Osteoblast (primary cell): ENCODE measurements around the gene EFHD2. TPM values are rescaled to one million over a fixed set of nuclear protein-coding genes. Genes with fewer than 3 reads are reported as not detected.
A peak's percentile ranks its signal among the peaks of the same experiment; 100 is the strongest.

Source experiments
- DNase-seq: peaks from one replicate; pipeline ENCODE4 v3.0.0; 2011; ENCODE audit warnings: low spot score, mixed read lengths; ENCODE audit not compliant: insufficient read length; ENCODE audit errors: missing footprints
- H2AFZ ChIP-seq: 2 replicates; pipeline ENCODE4 v1.6.0; 2011; ENCODE audit warnings: mild to moderate bottlenecking, low read length
- H3K27ac ChIP-seq: 2 replicates; pipeline ENCODE4 v1.5.1; 2011; ENCODE audit warnings: mild to moderate bottlenecking, low read depth, low read length, moderate library complexity
- H3K27me3 ChIP-seq: 2 replicates; pipeline ENCODE4 v1.6.0; 2012; ENCODE audit warnings: mild to moderate bottlenecking, control low read depth, inconsistent platforms, low read length, moderate library complexity; ENCODE audit not compliant: insufficient read depth
- H3K36me3 ChIP-seq: 2 replicates; pipeline ENCODE4 v1.5.1; 2011; ENCODE audit warnings: mild to moderate bottlenecking, low read length, control low read depth, moderate library complexity; ENCODE audit not compliant: insufficient read depth
- H3K4me1 ChIP-seq: 2 replicates; pipeline ENCODE4 v1.5.1; 2011; ENCODE audit warnings: mild to moderate bottlenecking, low read length, control low read depth, moderate library complexity; ENCODE audit not compliant: insufficient read depth
- H3K4me2 ChIP-seq: 2 replicates; pipeline ENCODE4 v1.6.0; 2011; ENCODE audit warnings: mild to moderate bottlenecking, low read length; ENCODE audit not compliant: insufficient read depth
- H3K4me3 ChIP-seq: fragments of 200-600 bp; sonication (generic); 3 replicates; pipeline ENCODE4 v1.5.1; 2012; ENCODE audit warnings: mild to moderate bottlenecking, low read length, inconsistent platforms; ENCODE audit not compliant: insufficient read depth
- H3K79me2 ChIP-seq: 2 replicates; pipeline ENCODE4 v1.6.0; 2012; ENCODE audit warnings: mild to moderate bottlenecking, low read length, control low read depth, inconsistent platforms; ENCODE audit not compliant: insufficient read depth
- H3K9me3 ChIP-seq: 2 replicates; pipeline ENCODE4 v1.5.1; 2011; ENCODE audit warnings: low read depth, low read length, control low read depth
- H4K20me1 ChIP-seq: 2 replicates; pipeline ENCODE4 v1.6.0; 2012; ENCODE audit warnings: mild to moderate bottlenecking, low read length, control low read depth; ENCODE audit not compliant: insufficient read depth
- total RNA-seq: library from RNA; depleted of rRNA; stranded (reverse); fragments of >200 nt; gene quantifications from 2 replicates; pipeline ENCODE4 v1.2.3, GENCODE V29; 2012
- TF ChIP-seq, protein P1 (sequence below): IDR thresholded peaks from 2 replicates; pipeline ENCODE4 v1.5.1; 2011; ENCODE audit warnings: mild to moderate bottlenecking, low read depth, low read length, moderate library complexity; ENCODE audit errors: extremely low read depth

Gene EFHD2
- total RNA-seq, 1 donor = 35.8 TPM

DNA sequence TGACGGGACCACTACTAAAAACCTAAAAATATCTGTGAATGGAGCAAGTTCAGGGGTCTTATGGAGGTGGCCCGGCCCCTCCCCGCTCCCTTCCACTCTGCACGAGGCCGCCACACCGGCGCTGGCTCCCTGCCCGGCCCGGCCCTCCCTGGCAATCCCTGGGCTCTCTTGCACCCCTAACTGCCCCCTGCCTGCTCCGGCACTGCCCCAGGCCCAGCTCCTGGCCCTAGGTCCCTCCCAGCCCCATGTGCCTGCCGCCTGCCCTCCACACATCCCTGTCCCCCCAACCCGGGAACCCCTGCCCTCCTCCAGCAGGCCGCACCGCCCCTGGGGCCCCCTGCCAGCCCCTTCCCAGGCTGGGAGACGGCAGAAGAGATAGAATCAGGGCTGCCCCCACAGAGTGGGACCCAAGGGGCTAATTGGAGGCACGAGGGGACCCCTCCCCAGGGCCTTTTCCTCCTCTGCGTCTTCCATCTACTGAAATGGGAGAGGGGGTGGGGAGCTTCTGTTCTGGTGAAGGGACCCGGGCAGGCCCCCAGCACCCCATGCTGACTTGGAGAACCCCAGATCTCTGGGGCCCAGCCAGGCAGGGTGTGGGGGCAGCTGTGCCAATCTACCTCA lies 19.2 kb downstream of the EFHD2 start:
- Histone ChIP-seq H3K27ac (peak overlapping the region; percentile 81), H3K9me3 (no peaks in the 10 kb centered on the region), H3K27me3 (no peaks in the 10 kb centered on the region), H3K4me3 (no peak overlapping the region), H2AFZ (no peak overlapping the region), H3K4me1 (peaks cover 24% of the 10 kb centered on the region), H3K36me3 (peaks cover 21% of the 10 kb centered on the region), H3K79me2 (peaks cover 21% of the 10 kb centered on the region), H4K20me1 (peaks cover 17% of the 10 kb centered on the region), H3K4me2 (no peak overlapping the region)
- TF ChIP-seq, protein P1, sequence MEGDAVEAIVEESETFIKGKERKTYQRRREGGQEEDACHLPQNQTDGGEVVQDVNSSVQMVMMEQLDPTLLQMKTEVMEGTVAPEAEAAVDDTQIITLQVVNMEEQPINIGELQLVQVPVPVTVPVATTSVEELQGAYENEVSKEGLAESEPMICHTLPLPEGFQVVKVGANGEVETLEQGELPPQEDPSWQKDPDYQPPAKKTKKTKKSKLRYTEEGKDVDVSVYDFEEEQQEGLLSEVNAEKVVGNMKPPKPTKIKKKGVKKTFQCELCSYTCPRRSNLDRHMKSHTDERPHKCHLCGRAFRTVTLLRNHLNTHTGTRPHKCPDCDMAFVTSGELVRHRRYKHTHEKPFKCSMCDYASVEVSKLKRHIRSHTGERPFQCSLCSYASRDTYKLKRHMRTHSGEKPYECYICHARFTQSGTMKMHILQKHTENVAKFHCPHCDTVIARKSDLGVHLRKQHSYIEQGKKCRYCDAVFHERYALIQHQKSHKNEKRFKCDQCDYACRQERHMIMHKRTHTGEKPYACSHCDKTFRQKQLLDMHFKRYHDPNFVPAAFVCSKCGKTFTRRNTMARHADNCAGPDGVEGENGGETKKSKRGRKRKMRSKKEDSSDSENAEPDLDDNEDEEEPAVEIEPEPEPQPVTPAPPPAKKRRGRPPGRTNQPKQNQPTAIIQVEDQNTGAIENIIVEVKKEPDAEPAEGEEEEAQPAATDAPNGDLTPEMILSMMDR = no peak
- DNase-seq = peak; percentile 51

DNA sequence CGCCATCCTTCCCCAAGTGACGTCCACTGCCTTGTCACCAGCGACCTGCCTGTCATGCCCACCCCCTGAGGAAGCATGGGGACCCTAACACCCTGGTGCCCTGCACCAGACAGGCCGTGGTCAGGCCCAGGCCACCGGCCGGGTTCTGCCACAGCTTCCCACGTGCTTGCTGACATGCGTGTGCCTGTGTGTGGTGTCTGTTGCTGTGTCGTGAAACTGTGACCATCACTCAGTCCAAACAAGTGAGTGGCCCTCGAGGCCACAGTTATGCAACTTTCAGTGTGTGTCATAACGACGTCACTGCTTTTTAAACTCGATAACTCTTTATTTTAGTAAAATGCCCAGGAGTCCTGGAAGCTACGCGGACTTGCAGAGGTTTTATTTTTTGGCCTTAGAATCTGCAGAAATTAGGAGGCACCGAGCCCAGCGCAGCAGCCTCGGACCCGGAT lies 20.0 kb downstream of the EFHD2 start:
- H3K36me3 ChIP-seq = peaks cover 21% of the 10 kb centered on the region
- H3K79me2 ChIP-seq = peaks cover 13% of the 10 kb centered on the region
- no peak overlapping the region for H3K4me2 ChIP-seq
- no peaks in the 10 kb centered on the region for H3K27me3 ChIP-seq
- no peaks in the 10 kb centered on the region for H3K9me3 ChIP-seq
- TF ChIP-seq, protein P1 = no peak
- peaks cover 24% of the 10 kb centered on the region for H3K4me1 ChIP-seq
- peaks cover 9% of the 10 kb centered on the region for H4K20me1 ChIP-seq
- peak; percentile 92 for DNase-seq
- H2AFZ ChIP-seq = no peak overlapping the region
- peak overlapping the region; percentile 81 for H3K27ac ChIP-seq
- no peak overlapping the region for H3K4me3 ChIP-seq

DNA sequence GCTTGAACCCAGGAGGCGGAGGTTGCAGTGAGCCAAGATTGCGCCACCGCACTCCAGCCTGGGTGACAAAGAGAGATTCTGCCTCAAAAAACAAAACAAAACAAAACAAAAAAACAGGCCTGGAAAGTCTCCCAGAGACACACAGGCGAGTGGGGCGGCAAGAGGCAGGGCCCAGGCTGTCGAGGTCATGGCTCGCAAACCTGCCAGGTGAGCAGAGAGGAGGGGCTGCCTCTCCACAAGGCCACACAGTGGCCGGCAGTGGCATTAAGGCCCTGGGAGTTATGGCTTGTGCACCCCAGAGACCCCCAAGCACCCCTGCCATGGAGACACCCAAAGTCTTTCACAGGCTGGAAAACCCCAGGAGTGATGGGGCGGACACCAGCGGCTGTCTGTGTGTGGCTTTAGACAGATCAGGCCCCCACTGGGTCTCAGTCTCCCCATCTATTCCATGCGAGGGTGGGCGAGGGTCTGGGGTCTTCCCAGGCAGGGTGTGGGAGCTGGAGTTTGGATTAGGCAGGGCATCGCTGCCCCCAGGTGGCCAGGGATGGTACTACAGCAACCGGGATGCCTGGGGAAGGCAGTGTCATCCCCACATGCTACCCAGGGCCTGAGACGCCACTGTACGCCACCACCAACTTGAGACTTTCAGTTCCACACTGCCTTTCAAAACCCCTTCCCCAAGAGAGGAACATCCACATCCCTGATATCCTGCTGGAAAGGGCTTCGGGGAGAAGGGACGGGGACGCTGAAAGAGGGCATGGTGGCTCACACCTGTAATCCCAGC lies 21.3 kb downstream of the EFHD2 start:
- Histone ChIP-seq H2AFZ (no peak overlapping the region), H3K27ac (peak overlapping the region; percentile 60), H4K20me1 (peaks cover 3% of the 10 kb centered on the region), H3K79me2 (peaks cover 4% of the 10 kb centered on the region), H3K9me3 (no peaks in the 10 kb centered on the region), H3K4me2 (no peak overlapping the region), H3K27me3 (no peaks in the 10 kb centered on the region), H3K36me3 (peaks cover 21% of the 10 kb centered on the region), H3K4me3 (no peak overlapping the region), H3K4me1 (peaks cover 24% of the 10 kb centered on the region)
- TF ChIP-seq, protein P1 = peak; percentile 90
- DNase-seq = peak; percentile 97

DNA sequence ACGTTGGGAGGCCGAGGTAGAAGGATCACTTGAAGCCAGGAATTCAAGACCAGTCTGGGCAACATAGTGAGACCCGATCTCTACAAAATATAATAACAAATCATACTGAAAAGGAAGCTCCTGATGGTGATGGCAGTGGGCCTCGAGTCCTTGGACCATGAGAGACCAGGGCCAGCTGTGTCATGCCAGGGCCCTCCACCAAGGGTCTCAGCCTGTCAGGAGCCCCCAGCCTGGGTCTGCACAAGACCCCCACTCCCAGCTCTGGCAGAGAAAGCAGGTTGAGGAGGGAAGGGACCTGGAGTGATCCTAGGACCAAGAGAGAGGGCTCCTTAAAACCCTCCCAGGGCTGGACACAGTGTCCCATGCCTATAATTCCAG lies 21.9 kb downstream of the EFHD2 start:
- TF ChIP-seq, protein P1 = no peak
- H3K27ac ChIP-seq = peak overlapping the region; percentile 60
- peaks cover 17% of the 10 kb centered on the region for H3K36me3 ChIP-seq
- no peak overlapping the region for H3K4me2 ChIP-seq
- H3K79me2 ChIP-seq = no peaks in the 10 kb centered on the region
- peaks cover 19% of the 10 kb centered on the region for H3K4me1 ChIP-seq
- H3K27me3 ChIP-seq = no peaks in the 10 kb centered on the region
- peak; percentile 39 for DNase-seq
- peaks cover 3% of the 10 kb centered on the region for H4K20me1 ChIP-seq
- H3K9me3 ChIP-seq = no peaks in the 10 kb centered on the region
- H3K4me3 ChIP-seq = no peak overlapping the region
- no peak overlapping the region for H2AFZ ChIP-seq
